GM15510 (cell line): Measurements from ENCODE around the gene SNRK.

Experiments used
- POLR2A ChIP-seq: IDR thresholded peaks from 3 replicates; pipeline ENCODE4 v1.6.1; 2011; ENCODE audit warnings: borderline replicate concordance; ENCODE audit not compliant: insufficient read length; ENCODE audit errors: extremely low read depth

SNRK gene

DNA sequence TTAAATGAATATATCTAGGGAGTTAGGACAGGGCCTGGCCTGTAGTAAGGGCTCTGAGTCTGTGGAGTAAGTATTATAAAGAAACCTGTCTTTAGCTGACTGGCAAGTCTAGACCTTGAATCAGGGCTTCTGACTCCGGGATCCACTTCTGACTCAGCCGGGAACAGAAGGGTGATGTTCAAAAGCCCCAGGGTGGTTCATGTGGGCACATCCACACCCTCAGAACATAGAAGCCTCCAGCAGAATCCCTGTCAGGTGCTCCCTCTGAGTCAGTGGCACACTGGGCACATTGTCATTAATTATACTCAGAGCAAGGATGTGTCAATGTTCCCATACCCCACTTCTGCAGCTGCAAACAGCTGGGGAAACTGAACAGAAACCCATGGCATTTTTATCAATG, 26.7 kb upstream of the SNRK start:
- TF ChIP-seq POLR2A = no peak

DNA sequence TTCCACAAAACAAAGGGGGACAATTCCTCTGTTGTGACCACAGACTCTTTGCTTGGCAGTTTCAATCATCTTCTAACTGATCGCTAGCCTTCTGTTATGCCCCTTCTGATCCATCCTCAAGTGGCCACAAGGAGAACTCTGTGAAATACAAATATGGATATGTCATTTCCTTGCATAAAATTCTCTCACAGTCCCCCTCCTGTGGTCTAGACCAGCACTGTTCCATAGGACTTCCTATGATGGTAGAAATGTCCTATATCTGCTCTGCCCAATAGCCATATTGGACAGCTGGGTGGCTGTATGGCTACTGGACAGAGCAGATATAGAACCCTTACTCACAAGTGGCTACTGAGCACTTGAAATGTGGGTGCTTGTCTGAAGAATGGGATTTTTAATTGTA, 25.9 kb upstream of the SNRK start:
- TF ChIP-seq POLR2A = no peak

DNA sequence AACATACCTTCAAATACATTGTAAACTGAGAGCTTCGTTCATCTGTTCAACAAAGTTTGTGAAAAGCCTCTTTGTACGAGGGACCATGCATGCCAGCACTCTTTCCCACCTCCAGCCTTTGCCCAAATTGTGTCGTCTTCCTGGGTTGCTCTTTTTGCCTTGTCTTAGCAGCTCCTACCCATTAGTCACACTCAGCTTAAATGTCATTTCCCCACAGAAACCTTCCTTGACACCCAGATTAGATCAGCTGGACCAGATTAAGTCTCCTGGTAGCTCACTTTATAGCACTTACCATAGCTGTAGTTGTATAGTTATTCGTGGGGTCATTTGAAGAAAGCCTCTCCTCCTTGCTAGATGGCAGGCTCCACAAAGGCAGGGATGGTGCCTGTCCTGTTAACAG, 24.1 kb upstream of the SNRK start:
- TF ChIP-seq POLR2A = no peak

DNA sequence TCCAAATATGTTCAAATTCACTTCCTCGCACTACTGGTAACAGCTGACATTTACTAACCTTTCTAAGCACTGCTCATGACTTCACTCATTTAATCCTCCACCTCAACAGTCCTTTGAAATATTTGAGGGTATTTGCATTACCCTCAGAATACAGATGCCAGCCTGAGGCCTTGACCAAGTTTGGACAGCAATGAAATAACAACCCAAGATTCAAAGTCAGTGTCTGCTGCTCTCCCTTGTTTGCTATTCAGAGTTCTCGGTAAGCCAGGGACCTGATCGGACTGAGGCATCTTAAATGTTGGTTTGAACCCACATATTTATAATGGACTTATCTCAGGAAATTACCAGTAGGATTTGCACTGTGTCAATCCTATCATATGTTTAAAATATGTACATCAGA, 19.9 kb upstream of the SNRK start:
- TF ChIP-seq POLR2A = no peak

DNA sequence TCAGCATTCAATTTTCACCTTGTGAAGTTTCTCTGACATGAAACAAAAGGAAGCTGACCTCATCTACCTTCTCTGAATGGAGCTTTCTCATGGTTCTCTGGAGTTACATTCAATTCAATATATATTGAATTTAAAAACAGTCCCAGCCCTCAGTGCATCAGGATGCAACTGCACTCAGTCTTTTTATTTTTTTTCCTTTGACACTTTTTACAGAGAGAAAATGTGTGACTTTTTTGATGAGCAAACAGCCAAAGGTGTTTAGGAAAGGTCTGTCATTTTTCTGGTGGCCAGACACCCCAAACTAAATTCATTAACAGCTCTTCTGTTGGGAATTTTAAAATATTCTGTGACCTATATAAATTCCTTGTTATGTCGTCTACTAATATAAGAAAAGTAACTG, 19.3 kb upstream of the SNRK start:
- no peak for TF ChIP-seq POLR2A

DNA sequence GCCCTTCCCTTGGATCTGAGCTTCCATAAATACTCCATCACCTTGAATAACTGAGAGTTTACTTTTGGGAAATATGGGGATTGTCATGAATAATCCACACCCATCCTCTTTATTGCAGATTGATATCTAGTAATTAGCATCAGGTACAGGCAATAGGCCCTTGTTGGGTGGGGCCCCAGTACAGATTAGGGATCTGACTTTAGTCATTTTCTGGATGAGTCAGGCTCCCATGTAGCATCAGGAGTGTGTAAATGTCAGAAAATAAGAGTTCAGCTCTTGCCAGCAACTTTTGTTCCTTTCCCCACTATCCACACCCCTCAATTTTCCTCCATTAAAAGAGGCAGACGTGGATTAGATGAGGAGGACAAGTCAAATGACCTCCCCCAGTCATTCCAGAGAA, 17.7 kb upstream of the SNRK start:
- TF ChIP-seq POLR2A = no peak

DNA sequence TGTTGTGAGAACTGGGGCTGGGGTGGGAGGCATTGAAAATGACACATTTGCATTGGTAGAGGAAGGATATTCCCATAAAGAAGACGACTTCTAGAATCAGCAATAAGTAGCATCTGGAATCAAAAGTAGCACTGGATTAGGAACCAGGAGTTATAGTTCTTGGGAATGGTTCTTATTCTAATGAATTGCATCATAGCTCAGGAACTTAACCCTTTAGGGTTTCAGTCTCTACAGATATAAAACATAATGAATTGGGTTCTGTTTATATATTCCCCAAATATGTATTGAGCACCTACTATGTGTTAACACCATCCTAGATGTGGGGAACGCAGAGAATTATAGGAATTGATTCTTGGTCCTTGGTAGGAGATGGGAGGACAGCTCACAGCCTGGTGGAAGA, 16.3 kb upstream of the SNRK start:
- TF ChIP-seq POLR2A = no peak

DNA sequence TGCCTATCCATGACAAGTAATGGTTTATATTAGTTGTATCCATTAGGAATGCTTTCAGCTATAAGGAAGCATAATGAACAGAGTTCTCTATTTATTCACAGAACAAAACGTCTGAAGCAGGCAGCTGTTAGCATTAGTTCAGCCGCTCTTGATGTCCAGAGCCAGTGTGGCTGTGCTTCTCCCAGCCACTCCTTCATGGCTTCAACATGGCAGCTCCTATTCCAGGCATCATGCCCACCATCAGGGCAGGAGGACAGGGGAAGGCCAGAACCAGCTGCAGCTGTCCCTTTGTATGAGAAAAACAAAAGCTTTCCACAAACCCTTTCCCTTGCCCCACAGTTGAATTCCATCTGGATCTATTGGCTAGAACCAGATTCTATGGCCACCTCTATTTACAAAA, 12.9 kb upstream of the SNRK start:
- no peak for TF ChIP-seq POLR2A

DNA sequence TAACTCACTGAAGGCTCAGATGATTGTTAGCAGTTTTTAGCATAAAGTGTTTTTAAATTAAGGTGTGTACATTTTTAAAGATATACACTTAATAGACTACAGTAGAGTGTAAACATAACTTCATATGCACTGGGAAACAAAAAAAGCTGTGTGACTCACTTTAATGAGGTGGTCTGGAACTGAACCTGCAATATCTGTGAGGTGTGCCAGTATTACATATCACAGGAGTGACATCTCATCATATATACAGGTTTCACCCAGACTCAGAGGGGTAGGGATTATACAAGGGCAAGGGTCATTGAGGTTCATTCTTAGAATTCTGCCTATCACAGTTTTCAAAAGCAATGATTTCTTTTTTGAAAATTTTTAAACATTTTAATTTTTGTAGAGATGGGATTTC, 7.3 kb upstream of the SNRK start:
- TF ChIP-seq POLR2A = no peak

DNA sequence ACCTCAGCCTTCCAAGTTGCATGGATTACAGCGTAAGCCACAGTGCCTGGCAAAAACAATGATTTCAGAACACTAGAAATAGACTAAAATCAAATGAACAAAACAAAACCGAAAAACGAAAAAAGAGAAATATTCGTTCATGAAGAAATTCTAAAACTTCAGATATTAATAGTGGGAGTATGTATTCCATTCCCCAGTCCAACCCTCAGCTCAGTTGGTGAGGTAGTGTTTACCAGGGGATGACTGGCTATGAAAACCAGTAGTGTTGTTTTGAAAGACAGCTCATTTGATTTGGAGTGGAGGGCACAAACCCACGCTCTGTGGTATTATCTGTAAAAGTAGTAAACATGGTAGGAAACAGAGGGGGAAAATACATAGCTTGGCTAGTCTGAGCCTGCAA, 6.8 kb upstream of the SNRK start:
- no peak for TF ChIP-seq POLR2A

DNA sequence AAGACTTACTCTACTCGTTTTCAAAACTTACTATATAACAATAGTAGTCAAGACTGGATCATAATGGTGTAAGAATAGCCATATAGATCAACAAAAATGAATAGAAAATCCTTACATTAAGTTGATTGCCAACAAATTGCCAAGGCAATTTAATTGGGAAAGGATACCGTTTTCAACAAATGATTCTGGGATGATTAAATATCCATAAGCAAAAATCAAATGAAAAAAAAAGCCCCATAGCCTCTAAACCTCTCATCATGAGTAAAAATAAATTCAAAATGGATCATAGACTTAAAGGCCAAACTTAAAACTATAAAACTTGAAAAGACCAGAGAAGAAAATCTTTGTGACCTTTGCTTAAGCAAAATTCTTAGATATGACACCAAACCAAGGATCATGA, 5.3 kb upstream of the SNRK start:
- no peak for TF ChIP-seq POLR2A

DNA sequence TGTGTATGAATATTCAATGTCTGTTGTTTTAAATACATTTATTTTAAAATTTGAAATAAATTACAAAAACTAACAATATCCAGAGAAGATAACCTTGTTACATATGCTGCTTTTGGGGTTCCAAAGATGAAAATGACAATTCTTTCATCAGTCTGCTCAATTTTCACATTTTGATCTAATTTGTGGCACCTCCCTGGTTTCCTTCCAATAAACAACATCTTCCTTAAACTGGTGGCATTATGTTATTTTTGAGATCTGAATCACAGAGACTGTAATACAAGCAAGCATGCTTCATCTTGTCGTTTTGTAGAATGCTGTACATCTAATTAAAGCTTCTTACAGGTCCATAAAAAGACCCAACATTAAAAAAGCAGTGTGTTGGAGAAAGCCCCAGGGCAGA, 2.2 kb upstream of the SNRK start:
- TF ChIP-seq POLR2A = no peak

DNA sequence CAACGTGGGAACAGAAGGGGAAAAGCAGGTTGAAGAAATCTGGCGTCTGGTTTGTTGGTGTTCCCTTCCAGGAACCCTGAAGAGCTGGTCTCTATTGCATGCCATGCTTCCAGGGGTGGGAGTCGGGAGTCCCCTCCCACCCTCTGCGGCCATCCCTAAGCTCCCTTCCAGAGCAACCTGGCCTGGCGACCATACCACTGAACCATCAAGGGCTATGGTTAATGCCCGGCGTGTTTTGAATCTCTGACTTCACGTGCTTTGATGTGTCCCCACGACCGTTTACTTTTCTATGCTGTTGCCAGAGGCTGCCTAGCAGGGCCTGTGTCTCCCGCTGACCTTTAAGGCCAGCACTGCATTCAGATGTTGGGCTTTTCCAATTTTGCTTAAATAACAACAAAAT, 696 bp upstream of the SNRK start:
- TF ChIP-seq POLR2A = no peak

DNA sequence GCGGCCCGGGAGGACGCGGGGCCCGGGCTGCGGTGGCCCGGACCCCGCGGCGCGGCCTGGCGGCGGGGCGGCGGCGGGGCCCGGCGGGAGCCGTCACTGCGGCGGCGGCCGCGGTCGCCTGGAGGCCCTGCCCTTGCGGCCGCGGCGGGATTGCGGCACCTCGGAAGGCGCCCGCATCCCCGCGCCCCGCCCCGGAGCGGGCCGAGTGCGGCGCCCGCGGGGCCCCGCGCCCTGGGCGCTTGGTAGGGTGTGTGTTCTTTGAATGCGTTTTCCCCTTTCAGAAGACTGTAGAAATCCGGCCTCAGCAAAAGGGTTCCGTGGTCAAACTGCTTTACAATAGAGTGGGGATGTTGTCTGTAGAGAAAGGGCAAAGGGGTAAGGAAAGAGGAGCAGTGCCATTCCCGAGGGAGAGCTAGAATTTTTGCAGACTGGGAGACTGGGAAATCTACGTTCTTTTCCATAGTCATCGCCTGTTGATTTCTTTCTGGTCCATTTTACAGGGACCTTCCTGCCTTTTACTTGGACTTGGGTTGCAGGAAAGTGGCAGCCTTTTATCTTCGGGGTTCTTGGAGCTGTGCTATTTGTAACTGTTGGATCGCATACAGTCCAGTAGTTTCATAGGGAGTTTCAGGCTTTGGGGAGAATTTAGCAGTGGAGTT, 630 bp downstream of the SNRK start:
- TF ChIP-seq POLR2A = no peak

DNA sequence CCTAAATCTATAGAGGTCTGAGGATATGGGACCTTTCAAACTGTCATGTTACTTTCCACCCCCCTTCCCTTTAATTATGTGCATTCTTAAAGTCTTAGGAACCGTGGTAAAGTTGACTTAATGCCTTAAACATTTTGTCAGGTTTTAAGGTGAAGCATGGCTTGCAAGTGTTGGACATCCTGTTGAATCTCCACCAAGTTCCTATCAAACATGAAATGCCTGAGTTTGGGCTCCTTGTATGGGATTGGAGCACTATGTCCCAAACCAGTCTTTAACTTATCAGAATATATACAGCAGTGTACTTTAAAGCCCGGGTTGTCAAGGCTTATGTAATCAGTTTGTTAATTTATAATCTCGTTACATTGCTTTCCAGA, 1.1 kb downstream of the SNRK start:
- TF ChIP-seq POLR2A = no peak

DNA sequence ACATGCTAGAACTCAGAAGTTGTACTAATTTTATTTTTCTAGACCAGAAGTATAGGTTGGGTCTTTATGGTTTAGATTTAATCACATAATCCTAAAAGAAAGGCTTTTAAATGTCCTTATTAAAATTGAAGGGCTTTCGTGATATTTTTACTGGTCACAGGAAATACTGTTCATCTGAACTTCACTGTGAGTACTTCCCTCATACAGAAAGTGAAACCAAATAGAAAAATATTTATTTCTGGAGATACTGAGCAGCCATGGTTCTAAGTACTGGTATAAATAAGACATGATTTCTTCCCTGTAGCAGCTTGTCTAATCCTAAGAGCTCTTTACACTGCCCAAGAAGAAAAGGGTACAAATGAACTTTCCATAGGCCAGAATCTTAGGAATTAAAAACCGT, 2.0 kb downstream of the SNRK start:
- no peak for TF ChIP-seq POLR2A

DNA sequence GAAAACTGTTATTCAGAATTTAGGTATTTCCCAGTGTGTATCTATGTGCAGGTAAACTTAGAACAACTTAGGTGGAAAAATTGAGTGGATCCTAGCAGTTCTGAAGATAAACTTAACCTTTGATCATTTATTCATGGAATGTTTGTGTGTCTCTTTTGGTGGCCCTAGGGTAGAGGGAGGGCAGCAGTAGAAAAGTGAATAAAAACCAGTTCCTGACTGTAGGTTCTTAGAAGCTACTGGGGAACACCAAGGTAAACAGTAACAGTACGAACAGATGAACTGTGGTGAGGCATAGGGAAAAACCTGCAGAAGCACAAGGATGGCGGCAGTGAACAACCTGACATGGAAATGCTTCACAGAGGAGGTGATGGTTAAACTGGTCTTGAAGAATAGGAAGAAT, 2.5 kb downstream of the SNRK start:
- TF ChIP-seq POLR2A = no peak
